CD4-positive, alpha-beta T cell treated with Interleukin-4 for 1 hour (primary cell): Measurements from ENCODE around the gene THRAP3.
"Not testable (repeated sequence)": the region's sequence is repeated elsewhere in the genome, so short reads cannot be mapped to it uniquely, and the experiment has no call there.

Experiments used
- DNase-seq, 2 donors: peaks; one replicate each; pipeline ENCODE4 v3.0.0-alpha.2; 2020 to 2022

The THRAP3 gene

DNA sequence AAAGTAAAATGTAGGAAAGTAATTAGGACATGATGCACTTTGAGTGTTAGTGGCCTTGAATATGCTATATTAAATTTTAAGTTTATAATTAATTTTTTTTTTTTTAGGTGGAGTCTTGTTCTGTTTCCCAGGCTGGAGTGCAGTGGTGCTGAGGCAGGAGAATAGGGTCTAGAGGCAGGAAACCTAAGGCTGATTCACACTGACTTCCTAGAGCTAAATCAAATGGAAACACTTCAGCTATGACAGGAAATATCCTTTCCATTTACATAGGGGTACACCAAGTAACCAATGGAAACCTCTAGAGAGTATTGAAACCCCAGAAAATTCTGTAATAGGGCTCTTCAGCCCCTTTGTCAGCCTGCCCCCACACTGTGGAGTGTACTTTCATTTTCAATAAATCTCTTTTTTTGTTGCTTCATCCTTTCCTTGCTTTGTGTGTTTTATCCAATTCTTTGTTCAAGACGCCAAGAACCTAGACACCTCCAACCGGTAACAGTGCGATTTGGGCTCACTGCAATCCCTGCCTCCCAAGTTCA lies 17.9 kb upstream of the THRAP3 start:
- DNase-seq: no peak

DNA sequence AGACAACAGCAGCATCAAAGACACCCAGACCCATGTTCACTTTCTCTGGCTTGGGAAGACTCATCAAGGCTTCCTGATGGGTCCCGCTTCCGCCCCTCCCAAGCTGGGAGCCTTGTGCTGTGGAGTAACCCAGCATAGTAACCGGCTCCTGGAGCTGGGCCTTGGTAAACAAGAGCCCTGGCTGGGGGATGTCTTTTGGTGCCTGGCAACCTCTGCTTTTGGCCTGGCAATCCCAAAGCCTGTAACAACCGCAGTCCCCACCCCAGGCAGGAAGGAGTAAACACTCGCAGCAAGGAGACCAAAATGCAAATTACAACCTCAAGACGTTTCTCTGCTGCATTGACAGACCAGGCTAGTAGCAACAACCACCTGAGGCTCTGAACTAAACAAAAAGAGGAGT lies 16.9 kb upstream of the THRAP3 start:
- DNase-seq: no peak

DNA sequence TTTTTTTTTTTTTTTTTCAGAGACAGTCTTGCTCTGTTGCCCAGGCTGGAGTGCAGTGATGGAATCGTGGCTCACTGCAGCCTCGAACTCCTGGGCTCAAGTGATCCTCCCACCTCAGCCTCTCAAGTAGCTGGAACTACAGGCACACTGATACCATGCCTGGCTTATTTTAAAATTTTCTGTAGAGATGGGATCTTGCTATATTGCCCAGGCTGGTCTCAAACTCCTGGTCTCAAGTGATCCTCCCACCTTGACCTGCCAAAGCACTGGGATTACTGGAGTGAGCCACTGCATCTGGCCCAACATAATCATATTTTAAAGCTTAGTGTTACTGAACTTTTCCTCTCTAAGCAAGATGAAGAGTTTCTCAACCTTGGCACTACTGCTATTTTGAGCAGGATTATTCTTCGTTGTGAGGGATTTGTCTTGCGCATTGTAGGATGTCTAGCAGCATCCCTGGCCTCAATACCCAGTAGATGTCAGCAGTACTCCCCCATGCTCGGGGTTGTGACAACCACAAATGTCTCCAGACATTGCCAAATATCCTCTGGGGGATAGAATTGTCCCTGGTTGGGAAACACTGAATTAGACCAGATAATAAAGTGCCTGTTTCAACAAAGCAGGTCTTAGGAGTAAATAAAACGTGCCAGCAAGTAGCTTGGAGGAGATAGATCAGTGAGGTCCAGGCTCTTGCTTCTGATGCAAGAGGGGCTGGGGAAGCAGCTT lies 15.1 kb upstream of the THRAP3 start:
- DNase-seq: no peak

DNA sequence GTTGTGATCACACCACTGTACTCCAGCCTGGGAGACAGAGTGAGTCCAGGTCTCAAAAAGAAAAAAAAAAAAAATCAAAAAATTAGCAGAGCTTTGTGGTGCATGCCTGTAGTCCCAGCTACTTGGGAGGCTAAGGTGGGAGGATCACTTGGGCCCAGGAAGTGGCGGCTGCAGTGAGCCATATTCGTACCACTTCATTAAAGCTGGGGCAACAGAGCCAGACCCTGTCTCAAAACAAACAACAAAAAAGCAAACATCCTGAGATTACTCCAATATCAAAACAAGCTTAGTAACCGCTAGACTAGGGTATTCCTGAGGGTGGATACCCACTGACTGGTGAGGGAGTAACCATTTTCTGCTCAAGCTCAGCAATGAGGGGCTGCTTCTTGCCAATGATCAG lies 12.9 kb upstream of the THRAP3 start:
- DNase-seq: no peak

DNA sequence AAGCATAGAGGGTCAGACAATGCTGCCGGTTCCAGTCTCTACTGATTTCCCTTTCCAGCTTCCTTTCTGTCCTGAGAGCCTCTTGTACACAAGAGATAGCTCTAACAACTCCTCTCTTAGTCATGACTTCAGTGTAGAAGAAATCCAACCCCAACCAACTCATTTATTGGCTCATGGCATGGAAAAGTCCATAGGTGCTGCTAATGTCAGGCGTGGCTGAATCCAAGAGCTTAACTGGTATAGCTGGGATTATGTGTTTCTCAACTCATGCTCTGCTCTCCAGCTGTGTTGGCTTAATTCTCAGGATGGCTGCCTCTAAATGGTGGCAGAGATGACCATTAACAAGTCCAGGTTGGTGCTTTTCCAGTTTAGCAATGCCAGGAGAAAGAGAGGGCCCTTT lies 12.4 kb upstream of the THRAP3 start:
- DNase-seq: no peak

DNA sequence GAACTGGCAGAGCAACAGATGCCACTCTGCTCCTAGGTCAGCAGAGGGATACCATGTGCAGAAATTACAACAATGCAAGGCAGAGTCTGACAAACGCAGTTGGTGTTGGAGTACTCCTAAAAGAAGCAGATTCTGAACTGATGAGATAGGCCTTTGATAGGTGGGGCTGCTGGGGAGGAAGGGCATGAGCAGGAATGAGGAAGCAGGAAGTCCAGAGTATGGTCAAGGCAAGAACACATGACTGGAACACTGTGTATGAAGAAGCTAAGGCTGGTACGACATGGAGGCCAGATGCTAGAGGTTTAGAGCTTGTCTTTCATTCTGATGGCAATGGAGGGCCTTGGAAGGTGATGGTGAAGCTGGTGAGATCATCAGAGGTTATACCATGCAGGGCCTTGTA lies 11.5 kb upstream of the THRAP3 start:
- DNase-seq: no peak

DNA sequence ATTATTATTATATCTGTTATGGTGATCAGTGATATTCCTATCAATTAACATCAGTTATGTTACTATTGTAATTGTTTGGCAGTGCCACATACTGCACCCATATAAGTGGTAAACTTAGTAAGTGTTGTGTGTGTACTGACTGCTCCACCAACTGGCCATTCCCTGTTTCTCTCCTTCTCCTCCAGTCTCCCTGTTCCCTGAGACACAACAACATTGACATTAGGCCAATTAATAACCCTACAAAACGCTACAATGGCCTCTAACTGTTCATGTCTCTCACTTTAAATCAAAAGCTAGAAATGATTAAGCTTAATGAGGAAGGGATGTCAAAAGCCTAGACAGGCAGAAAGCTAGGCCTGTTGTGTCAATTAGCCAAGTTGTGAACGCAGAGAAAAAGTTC lies 6.6 kb upstream of the THRAP3 start:
- DNase-seq: no peak

DNA sequence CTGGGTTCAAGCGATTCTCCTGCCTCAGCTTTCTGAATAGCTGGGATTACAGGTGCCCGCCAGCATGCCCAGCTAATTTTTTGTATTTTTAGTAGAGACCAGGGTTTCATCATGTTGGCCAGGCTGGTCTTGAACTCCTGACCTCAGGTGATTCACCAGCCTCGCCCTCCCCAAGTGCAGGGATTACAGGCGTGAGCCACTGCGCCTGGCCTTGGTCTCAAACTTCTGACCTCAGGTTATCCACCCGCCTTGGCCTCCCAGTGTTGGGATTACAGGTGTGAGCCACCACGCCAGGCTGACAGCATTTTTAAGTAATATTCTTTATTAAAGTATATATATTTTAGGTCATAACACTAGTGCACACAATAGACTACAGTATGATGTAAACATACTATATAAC lies 2.3 kb upstream of the THRAP3 start:
- not testable (repeated sequence) for DNase-seq

DNA sequence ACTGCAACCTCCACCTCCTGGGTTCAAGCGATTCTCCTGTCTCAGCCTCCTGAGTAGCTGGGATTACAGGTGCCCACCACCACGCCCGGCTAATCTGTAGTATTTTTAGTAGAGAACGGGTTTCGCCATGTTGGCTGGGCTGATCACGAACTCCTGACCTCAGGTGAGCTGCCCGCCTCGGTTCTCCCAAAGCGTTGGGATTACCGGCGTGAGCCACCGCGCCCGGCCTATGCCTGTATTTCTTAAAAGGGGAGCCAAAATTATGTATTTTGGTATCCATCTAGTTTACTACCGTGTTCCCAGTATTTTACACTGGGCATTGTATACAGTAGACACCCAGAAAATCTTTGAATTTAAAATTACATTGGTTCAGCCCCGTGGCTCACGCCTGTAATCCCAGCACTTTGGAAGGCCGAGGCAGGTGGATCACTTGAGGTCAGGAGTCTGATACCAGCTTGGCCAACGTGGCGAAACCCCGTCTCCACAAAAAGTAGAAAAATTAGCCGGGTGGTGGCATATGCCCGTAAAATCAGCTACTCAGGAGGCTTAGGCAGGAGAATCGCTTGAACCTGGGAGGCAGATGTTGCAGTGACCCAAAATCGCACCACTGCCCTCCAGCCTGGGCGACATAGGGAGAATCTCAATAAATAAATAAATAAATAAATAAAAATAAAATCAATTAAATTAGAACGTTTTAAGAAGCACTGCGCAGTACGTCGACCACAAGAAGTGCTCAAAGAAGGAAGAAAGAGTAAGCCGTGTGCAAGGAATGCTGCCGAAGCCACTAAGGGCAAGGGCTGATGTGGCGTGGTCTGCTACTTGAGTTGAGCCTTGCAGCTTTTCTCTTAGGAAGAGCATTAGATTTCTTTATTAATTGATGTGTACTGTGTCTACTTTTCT lies 1.5 kb upstream of the THRAP3 start:
- no peak for DNase-seq

DNA sequence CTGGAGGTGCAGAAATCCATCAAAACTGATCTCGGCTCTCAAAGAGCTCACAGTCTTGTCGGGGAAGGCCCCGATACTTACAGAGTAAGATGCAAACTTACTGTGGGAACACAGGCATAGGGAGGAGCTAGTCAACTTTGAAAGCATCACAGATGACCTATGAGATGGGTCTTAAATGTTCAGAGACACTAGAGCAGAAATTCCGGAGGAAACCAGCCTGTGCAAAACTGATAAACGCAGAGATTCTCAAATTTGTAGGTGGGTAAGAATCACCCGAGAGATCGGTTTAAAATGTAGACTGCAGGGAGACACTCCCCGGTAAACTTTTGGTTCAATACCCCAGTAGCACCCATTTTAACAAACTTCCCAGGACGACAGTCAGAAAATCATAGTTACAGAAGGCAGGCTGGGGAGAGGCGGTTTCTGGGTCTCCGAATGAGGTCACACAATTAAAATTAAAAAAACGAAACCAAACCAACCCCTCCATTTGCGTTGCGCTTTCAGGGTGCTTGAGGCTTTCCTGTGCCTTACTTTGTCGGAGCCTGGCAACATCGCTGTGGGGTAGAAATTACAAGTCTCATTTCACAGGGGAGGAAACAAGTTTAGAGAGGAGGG lies 755 bp upstream of the THRAP3 start:
- DNase-seq: peak; percentile 65 to 81

DNA sequence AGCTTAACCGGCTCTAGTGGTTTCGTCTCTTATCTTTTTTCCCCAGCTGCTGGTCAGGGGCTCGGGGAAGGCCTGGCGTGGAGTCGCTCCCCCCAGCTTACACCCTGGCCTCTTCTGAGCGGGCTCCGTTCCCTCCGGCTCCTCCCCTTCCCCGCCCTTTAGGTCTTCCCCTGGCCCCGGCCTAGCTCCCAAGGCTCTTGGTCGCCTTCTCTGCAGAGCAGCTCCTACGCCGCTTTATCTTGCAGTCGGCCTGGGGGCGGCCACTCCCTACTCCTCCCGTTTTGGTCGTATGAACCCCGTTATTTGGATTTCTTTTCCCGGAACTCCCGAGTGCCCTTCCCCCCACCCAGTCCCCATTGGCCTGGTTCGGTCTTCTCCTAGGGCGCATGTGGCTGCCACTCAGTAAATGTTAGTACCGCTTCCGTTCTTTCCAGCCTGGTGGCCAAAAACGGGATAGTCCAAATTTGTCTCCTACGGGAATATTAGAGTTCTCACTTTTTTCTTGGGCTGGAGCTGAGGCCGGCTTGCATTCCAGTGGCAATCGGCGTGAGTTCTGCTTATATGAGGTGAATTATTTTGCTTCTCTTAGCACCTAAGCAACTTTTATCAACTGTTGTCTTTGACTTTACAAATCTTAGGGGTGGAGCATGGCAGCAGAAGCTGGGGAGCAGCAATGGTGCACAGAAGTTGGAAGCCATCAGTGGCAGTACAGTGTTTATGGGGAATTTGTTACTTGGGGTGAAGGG lies 467 bp downstream of the THRAP3 start:
- no peak for DNase-seq

DNA sequence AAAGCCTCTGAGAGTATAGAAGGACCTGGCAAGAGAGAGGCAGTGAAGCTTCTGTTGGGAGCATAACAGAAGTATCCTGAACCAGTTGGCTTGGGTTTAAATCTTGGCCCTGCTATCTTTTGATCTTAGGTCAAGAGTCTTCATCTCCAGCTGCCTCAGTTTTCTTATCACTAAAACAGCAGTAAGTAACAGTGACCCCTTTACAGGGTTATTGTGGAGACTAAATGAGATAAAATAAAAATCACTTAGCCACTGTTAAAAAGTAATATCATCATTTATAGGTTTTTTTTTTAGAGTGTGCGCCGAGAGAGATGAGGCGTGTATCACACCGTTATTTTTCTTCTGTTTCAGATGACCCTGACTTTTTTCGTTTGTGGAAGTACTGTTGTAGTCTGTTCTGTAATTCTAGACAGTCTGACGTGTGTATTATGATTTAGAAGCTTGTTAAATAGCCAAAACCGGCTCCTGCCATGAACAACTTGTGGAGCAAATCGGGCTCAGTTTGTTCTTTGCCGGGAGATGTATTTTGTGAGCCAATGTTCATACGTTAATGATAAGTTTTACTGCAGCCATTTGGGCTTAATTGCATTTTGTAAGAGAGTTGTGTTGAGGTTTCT lies 1.1 kb downstream of the THRAP3 start:
- DNase-seq: no peak

DNA sequence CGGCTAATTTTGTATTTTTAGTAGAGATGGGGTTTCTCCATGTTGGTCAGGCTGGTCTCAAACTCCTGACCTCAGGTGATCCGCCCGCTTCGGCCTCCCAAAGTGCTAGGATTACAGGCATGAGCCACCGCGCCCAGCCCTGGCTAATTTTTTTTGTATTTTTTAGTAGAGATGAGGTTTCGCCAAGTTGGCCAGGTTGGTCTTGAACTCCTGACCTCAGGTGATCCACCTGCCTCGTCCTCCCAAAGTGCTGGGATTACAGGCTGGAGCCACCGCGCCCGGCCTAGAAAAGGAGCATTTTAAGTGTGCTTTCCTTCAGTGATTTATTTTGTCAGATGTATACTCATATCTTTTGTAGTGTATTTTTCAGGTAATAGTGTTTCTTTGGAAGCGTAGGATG lies 6.0 kb downstream of the THRAP3 start:
- not testable (repeated sequence) for DNase-seq

DNA sequence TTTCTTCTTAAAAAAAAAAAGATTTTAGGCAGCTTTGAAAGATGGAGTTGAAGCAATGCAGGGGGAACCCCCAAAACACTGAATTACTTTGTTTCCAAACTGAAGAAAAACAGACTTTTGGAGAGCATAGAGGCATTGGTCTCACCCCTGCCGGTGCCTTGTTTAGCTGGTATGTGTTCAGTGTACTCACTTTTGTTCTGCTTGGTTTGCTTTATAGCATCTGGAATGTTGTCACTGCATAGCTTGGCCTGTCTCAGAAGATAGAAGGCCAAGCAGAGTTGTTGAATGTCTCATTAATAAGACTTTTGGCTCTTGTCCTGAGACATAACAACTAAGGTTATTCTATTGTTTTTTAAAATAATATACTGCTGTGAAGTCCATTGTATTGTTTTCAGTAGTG lies 6.9 kb downstream of the THRAP3 start:
- DNase-seq: no peak

DNA sequence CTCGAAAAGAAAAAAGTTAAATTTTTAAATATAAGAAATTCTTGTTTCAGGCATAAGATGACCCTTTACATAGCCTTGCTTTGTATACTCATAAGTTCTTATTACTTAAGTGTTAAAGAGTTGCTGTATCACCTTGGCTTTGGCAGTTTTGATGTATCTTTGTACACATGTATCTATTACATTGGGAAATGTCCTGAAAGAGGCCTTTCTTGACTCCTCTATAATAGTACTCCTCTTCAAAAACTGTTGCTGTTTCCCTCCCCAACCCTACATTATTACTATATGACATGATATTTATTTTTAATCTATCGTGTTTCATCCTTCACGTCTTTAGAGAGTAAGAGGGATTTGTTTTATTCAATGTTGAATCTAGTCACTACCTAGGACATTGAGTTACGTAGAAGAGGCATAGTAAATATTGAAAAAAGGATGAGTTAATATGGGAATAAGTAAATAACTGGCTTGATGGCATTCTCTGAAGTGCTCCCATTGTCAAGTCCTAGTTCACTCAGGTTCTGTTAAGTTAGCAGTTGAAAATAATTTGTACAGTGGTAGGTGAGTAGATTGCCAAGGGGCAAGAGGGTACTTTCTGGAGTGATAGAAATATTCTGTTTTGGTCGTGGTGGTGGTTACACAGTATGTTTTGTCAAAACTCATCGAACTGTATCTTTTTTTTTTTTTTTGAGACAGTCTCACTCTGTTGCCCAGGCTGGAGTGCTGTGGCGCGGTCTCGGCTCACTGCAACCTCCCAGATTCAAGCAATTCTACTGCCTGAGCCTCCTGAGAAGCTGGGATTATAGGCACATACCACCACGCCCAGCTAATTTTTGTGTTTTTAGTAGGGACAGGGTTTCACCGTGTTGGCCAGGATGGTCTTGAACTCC lies 8.2 kb downstream of the THRAP3 start:
- no peak for DNase-seq

DNA sequence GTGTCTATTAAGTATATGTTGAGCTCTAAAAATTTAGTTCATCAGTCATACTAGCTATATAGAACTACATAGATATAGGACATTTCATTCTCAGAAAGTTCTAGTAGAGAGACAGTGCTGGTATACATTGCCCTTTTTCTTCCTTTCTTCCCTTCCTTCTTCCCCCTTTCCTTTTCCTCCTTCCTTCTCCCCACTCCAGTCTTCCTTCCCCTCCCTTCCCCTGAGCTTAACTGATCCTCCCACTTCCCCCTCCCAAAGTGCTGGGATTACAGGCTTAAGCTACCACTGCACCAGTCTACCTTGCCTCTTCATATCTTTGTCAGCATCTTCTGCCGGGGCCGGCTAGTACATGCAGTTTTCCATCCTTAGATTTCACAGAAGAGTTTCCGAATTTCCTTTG lies 12.1 kb downstream of the THRAP3 start:
- DNase-seq: no peak

DNA sequence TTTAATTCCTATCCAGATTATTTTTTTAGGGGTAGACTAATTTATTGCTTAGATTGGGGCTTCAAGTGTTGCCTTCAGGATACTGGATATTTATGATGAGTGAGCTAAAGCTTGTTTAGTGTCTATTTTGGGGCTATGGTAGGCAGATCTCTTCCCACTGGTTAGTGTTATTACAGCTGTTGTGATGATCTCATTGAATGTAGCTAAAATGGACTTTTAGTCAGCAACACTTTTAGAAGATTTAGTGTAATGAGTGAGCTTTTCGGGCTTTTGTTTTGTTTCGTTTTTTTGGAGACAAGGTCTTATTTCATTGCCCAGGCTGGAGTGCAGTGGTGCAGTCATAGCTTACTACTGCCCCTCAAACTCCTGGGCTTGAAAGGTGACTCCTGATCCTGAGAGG lies 14.2 kb downstream of the THRAP3 start:
- DNase-seq: no peak

DNA sequence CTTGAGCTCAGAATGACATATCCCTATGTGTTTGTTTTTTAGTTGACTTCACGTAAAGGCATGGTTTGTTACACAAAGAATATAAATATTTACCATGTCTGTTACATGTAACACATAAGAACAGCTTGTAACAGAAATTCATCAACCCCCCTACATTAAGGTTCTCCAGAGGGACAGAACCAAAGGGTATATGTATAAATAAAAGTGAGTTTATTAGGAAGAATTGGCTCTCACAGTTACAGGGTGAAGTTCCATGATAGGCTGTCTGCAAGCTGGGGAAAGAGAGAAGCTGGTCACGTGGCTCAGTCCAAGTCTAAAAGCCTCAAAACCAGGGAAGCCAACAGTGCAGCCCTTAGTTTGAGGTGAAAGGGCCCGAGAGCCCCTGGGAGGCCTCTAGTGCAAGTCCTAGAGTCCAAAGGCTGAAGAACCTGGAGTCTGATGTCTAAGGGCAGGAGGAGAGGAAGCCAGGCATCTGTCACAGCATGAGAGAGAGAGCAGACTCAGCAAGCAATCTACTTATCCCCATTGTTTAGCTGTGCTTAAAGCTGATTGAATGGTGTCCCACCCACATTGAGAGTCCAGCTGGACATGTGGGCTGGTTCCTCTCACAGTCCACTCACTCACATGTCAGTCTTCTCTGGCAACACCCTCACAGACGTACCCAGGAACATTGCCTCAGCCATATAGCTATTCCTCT lies 15.8 kb downstream of the THRAP3 start:
- no peak for DNase-seq

DNA sequence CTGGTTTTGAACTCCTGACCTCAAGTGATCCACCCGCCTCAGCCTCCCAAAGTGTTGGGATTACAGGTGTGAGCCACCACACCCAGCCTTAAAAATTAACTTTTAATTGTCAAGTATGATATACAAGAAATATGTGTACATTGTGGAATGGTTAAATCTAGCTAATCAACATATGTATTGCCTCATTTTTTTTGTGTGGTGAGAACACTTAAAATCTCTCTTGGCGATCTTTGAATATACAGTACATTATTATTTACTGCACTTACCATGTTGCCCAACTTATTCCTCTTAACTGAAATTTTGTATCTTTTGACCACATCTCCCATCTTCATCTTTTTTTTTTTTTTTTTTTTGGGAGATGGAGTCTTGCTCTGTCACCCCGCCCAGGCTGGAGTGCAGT lies 23.3 kb downstream of the THRAP3 start:
- DNase-seq: no peak

DNA sequence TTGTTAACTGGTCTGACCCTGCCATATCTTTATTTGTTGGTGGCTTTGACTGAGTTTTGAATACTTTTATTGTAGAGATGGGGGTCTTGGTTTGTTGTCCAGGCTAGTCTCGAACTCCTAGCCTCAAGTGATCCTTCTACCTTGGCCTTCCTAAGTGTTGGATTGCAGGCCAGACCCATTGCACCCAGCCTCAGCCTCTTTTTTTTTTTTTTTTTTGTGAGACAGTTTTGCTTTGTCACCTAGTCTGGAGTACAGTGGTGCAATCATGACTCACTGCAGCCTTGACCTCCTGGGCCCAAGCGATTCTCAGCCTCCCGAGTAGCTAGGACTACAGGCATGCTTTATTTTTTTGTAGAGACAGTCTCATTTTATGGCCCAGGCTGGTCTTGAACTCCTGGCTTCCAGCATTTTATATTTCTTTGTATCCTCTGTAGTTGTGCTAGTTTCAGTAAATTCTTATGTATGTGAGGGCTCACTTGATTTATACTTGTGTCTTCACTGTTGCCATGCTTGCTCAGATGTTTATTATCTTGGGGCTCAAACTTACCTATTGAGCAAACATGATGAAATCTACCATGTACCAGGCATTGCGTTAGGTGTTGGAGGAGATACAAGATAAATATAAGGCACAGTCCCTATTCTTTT lies 24.1 kb downstream of the THRAP3 start:
- DNase-seq: peak in 1 of 2 donors; percentile 55
